Endothelial cell of umbilical vein (primary cell): ENCODE results near the gene AFAP1L2. TPM values are rescaled to one million over a fixed set of nuclear protein-coding genes. Genes with fewer than 3 reads are reported as not detected.

ENCODE experiments used
- BruUV-seq: library from RNA; stranded (reverse); fragments of 400-500 nt; replicated peaks from 2 replicates; lab custom pipeline; 2021; lab: Mats Ljungman, UMichigan
- CTCF ChIA-PET: fragments of 300-600, 350-600 bp; sonication (Branson Sonifier 250); formaldehyde crosslinking; loops from one replicate; lab custom pipeline; 2021; ENCODE audit warnings: antibody characterized with exemption, inconsistent platforms; lab: Charles Lee
- POLR2A ChIA-PET: fragments of 300-600, 350-600 bp; sonication (Branson Sonifier 250); formaldehyde crosslinking; loops from one replicate; lab custom pipeline; 2021; ENCODE audit warnings: antibody characterized with exemption, inconsistent platforms; lab: Charles Lee
- DNase-seq: peaks from one replicate; pipeline ENCODE4 v3.0.0-alpha.2; 2011; ENCODE audit warnings: low read depth, low spot score
- FAIRE-seq: peaks from 2 replicates; lab custom pipeline; 2011; peaks lifted over from hg19 to GRCh38; lab: Jason Lieb, UNC
- H2AFZ ChIP-seq: 2 replicates; pipeline ENCODE4 v1.6.0; 2012; ENCODE audit warnings: low read depth, low read length, control low read depth, inconsistent platforms
- H3K27ac ChIP-seq: 2 replicates; pipeline ENCODE4 v1.5.1; 2011; ENCODE audit warnings: low read depth, mild to moderate bottlenecking, control low read depth, low read length, moderate library complexity; ENCODE audit not compliant: insufficient read depth
- H3K27me3 ChIP-seq, 2 experiments: 2 replicates each; pipeline versions ENCODE4 v1.6.0 to v1.6.1; 2011; ENCODE audit warnings: low read length in 2 of 2, mixed read lengths in 1 of 2; ENCODE audit not compliant: control insufficient read depth in 2 of 2, insufficient read depth in 2 of 2
- H3K36me3 ChIP-seq, 2 experiments: 2 replicates in 1 of 2; 3 replicates in 1 of 2; pipeline ENCODE4 v1.5.1; 2011; ENCODE audit warnings: low read length in 2 of 2, mild to moderate bottlenecking in 1 of 2, moderate library complexity in 1 of 2; ENCODE audit not compliant: control insufficient read depth in 2 of 2, insufficient read depth in 2 of 2; ENCODE audit errors: extremely low read depth in 1 of 2
- H3K4me1 ChIP-seq: 3 replicates; pipeline ENCODE4 v1.5.1; 2011; ENCODE audit warnings: mild to moderate bottlenecking, low read length; ENCODE audit not compliant: control insufficient read depth, insufficient read depth; ENCODE audit errors: extremely low read depth
- H3K4me2 ChIP-seq: 2 replicates; pipeline ENCODE4 v1.6.1; 2011; ENCODE audit warnings: low read length, control low read depth, mixed read lengths; ENCODE audit not compliant: insufficient read depth
- H3K4me3 ChIP-seq, 3 experiments: fragments of 200-600 bp in 1 of 3; sonication (generic), shearing (Covaris generic) in 1 of 3; replicated peaks in 1 of 3; 2 replicates each; pipeline ENCODE4 v1.5.1; 2011 to 2016; ENCODE audit warnings: control low read depth in 3 of 3, low read length in 3 of 3, mild to moderate bottlenecking in 2 of 3, inconsistent platforms in 1 of 3, low read depth in 1 of 3, moderate library complexity in 1 of 3; ENCODE audit not compliant: insufficient read depth in 1 of 3
- H3K79me2 ChIP-seq: 2 replicates; pipeline ENCODE4 v1.6.0; 2012; ENCODE audit warnings: low read length, inconsistent platforms; ENCODE audit not compliant: control insufficient read depth, insufficient read depth
- H3K9ac ChIP-seq: replicated peaks from 2 replicates; pipeline ENCODE3; 2011; ENCODE audit warnings: low read length, control low read depth; ENCODE audit not compliant: insufficient read depth; ENCODE audit errors: extremely low read depth
- H3K9me1 ChIP-seq: replicated peaks from 3 replicates; pipeline ENCODE4 v1.6.0; 2011; ENCODE audit warnings: mild to moderate bottlenecking, low read length; ENCODE audit not compliant: control insufficient read depth, insufficient read depth; ENCODE audit errors: extremely low read depth
- H3K9me3 ChIP-seq: replicated peaks from 2 replicates; pipeline ENCODE4 v1.5.1; 2012; ENCODE audit warnings: low read length, inconsistent platforms; ENCODE audit not compliant: control insufficient read depth, insufficient read depth
- H4K20me1 ChIP-seq: replicated peaks from 2 replicates; pipeline ENCODE3; 2011; ENCODE audit warnings: mild to moderate bottlenecking, low read length; ENCODE audit not compliant: control insufficient read depth, insufficient read depth; ENCODE audit errors: extremely low read depth
- CTCF ChIP-seq, 2 donors: IDR thresholded peaks; 1 replicate in 1 of 2; 2 replicates in 1 of 2; pipeline ENCODE4 v1.5.1; 2011; ENCODE audit warnings: low read length in 2 of 2, mild to moderate bottlenecking in 2 of 2, moderate library complexity in 2 of 2, control low read depth in 1 of 2, inconsistent platforms in 1 of 2, low read depth in 1 of 2; ENCODE audit not compliant: insufficient read depth in 1 of 2; ENCODE audit errors: extremely low read depth in 1 of 2
- EZH2 ChIP-seq: IDR thresholded peaks from 2 replicates; pipeline ENCODE4 v1.6.1; 2012; ENCODE audit warnings: borderline replicate concordance, low read depth, mild to moderate bottlenecking, moderate library complexity, low read length, inconsistent platforms; ENCODE audit not compliant: severe bottlenecking
- FOS ChIP-seq: IDR thresholded peaks from 2 replicates; pipeline ENCODE4 v1.6.1; 2011; ENCODE audit warnings: mild to moderate bottlenecking, low read length, moderate library complexity, borderline replicate concordance; ENCODE audit not compliant: insufficient read depth
- GATA2 ChIP-seq: IDR thresholded peaks from 2 replicates; pipeline ENCODE4 v1.7.0; 2011; ENCODE audit warnings: low read depth, mild to moderate bottlenecking, moderate library complexity, mixed read lengths, low read length; ENCODE audit not compliant: insufficient read length, insufficient read depth
- JUN ChIP-seq: IDR thresholded peaks from 2 replicates; pipeline ENCODE4 v1.6.1; 2011; ENCODE audit warnings: borderline replicate concordance, low read depth; ENCODE audit not compliant: insufficient read length, insufficient read depth
- MAX ChIP-seq: IDR thresholded peaks from 2 replicates; pipeline ENCODE4 v1.6.1; 2011; ENCODE audit not compliant: insufficient read depth, insufficient read length
- MYC ChIP-seq: IDR thresholded peaks from one replicate; pipeline ENCODE4 v1.6.1; 2011; ENCODE audit warnings: mild to moderate bottlenecking, low read depth, low read length
- POLR2A ChIP-seq: IDR thresholded peaks from 2 replicates; pipeline ENCODE4 v1.6.1; 2012; ENCODE audit warnings: low read depth, mild to moderate bottlenecking, control low read depth, low read length
- POLR2AphosphoS5 ChIP-seq: IDR thresholded peaks from 2 replicates; pipeline ENCODE4 v1.6.1; 2012; ENCODE audit warnings: low read depth, mild to moderate bottlenecking, control low read depth, low read length, moderate library complexity; ENCODE audit not compliant: insufficient read depth
- dilution Hi-C: fragments of 300-500 bp; cut with MboI; formaldehyde crosslinking; loops from one replicate; pipeline ENCODE4 v1.15.0; 2019; ENCODE audit warnings: low sequenced_read_pairs; ENCODE audit not compliant: extremely low pct_ligation_motif_present
- intact Hi-C: fragments of 100-400 bp; cut with micrococcal nuclease; formaldehyde crosslinking; loops from one replicate; pipeline ENCODE4 v1.10.0; 2022
- polyA plus RNA-seq, 4 experiments: library from polyadenylated mRNA; depleted of rRNA in 3 of 4; stranded (reverse) in 3 of 4; unstranded in 1 of 4; fragments of >200 nt; gene quantifications; 2 replicates each; pipeline versions ENCODE4 v1.2.1 to v1.2.3, GENCODE V29; 2011 to 2012; ENCODE audit warnings: missing spikeins in 1 of 4
- total RNA-seq: library from RNA; stranded (reverse); gene quantifications from 2 replicates; pipeline ENCODE4 v1.2.3, GENCODE V29; 2021

AFAP1L2 gene
- total and polyA plus RNA-seq, 2 donors (not counting 3 experiments of a cell fraction or from before 2014, with no cell fraction given), result 0.90 to 4.1 TPM

GRCh38 chr10:114347791-114348190 lies 56.5 kb downstream of the AFAP1L2 start:
- ChIA-PET CTCF (no interaction called here), POLR2A (no interaction called here)
- DNase-seq, result no peak
- TF ChIP-seq POLR2A, result no peak
- TF ChIP-seq CTCF (IDR thresholded peaks at IDR 0.05; ENCODE audit: extremely low read depth in 1 of 2, insufficient read depth in 1 of 2, low read depth in 1 of 2, low read length in 2 of 2), result no peak
- Histone ChIP-seq H3K9me3 (no peaks in the 10 kb centered on the region), H3K27ac (no peak overlapping the region), H3K27me3 (peaks cover 0 to 2% of the 10 kb centered on the region in 2 experiments), H3K36me3 (no peaks in the 10 kb centered on the region), H3K9ac (no peak overlapping the region), H3K4me2 (no peak overlapping the region), H4K20me1 (no peaks in the 10 kb centered on the region), H3K4me1 (peaks cover 2% of the 10 kb centered on the region), H3K9me1 (no peaks in the 10 kb centered on the region), H3K79me2 (no peaks in the 10 kb centered on the region), H3K4me3 (no peak overlapping the region), H2AFZ (no peak overlapping the region)
- no peak for FAIRE-seq
- BruUV-seq, result no TSS peak
- intact Hi-C loops (no loop called here), dilution Hi-C loops (no loop called here)

GRCh38 chr10:114347241-114347640 lies 57.1 kb downstream of the AFAP1L2 start:
- FAIRE-seq, result no peak

More at GRCh38 chr10:114347241-114347640, 57.1 kb downstream of the AFAP1L2 start:
- H3K9me1 ChIP-seq, result no peaks in the 10 kb centered on the region
- no peaks in the 10 kb centered on the region for H4K20me1 ChIP-seq
- no peak overlapping the region for H3K9ac ChIP-seq
- no TSS peak for BruUV-seq
- H3K79me2 ChIP-seq, result no peaks in the 10 kb centered on the region
- TF ChIP-seq MYC (no peak), JUN (no peak), FOS (no peak), CTCF (IDR thresholded peaks at IDR 0.05; ENCODE audit: extremely low read depth in 1 of 2, insufficient read depth in 1 of 2, low read depth in 1 of 2, low read length in 2 of 2) (no peak), GATA2 (no peak), POLR2AphosphoS5 (no peak), EZH2 (no peak), POLR2A (no peak), MAX (no peak)
- H3K4me2 ChIP-seq, result no peak overlapping the region
- peaks cover 2% of the 10 kb centered on the region for H3K4me1 ChIP-seq
- dilution Hi-C loops, result no loop called here
- POLR2A ChIA-PET, result no interaction called here
- H3K36me3 ChIP-seq, result no peaks in the 10 kb centered on the region
- no peak for DNase-seq
- H2AFZ ChIP-seq, result no peak overlapping the region
- H3K27me3 ChIP-seq, result no peaks in the 10 kb centered on the region
- H3K4me3 ChIP-seq, result no peak overlapping the region
- H3K27ac ChIP-seq, result no peak overlapping the region
- CTCF ChIA-PET, result no interaction called here
- H3K9me3 ChIP-seq, result no peaks in the 10 kb centered on the region
- intact Hi-C loops, result no loop called here
